SK-N-SH (cell line): Measurements from ENCODE around the gene BRD3. TPM values are rescaled to one million over a fixed set of nuclear protein-coding genes. Genes with fewer than 3 reads are reported as not detected.

Experiments
- CTCF ChIA-PET: fragments of 300-600, 350-600 bp; formaldehyde crosslinking; extraction: SDS; loops from one replicate; lab custom pipeline; 2021; lab: Yijun Ruan, JAX
- POLR2A ChIA-PET: fragments of 350-600 bp; sonication (Branson Sonifier 250); formaldehyde crosslinking; extraction: SDS; loops from one replicate; lab custom pipeline; 2020; ENCODE audit warnings: antibody characterized with exemption, inconsistent platforms; lab: Yijun Ruan, JAX
- DNase-seq: peaks from one replicate; pipeline ENCODE4 v3.0.0; 2012
- H2AFZ ChIP-seq: fragments of 200-600 bp; sonication (generic); 2 replicates; pipeline ENCODE4 v1.8.1; 2016; ENCODE audit warnings: antibody characterized with exemption, mild to moderate bottlenecking, low read depth
- H3F3A ChIP-seq: fragments of 200-600 bp; sonication (generic); replicated peaks from 2 replicates; pipeline ENCODE3; 2016; ENCODE audit warnings: antibody characterized with exemption, mild to moderate bottlenecking; ENCODE audit not compliant: insufficient read depth
- H3K27ac ChIP-seq, 2 experiments: fragments of 200-500 bp in 1 of 2; fragments of 200-600 bp in 1 of 2; sonication (Bioruptor generic) in 1 of 2; sonication (generic), shearing (Covaris generic) in 1 of 2; 2 replicates each; pipeline versions ENCODE4 v1.5.1 to v1.6.1; 2014 to 2016; ENCODE audit warnings: low read depth in 2 of 2, inconsistent platforms in 1 of 2, low read length in 1 of 2, mild to moderate bottlenecking in 1 of 2, mixed read lengths in 1 of 2
- H3K27me3 ChIP-seq: fragments of 200-600 bp; sonication (generic), shearing (Covaris generic); 2 replicates; pipeline ENCODE4 v1.6.1; 2016; ENCODE audit warnings: mixed run types; ENCODE audit not compliant: insufficient read depth
- H3K36me3 ChIP-seq, 2 experiments: fragments of 200-500 bp in 1 of 2; fragments of 200-600 bp in 1 of 2; sonication (Bioruptor generic) in 1 of 2; sonication (generic) in 1 of 2; replicated peaks in 1 of 2; 2 replicates each; pipeline versions ENCODE3 to v1.5.1; 2014 to 2016; ENCODE audit warnings: low read length in 1 of 2, mild to moderate bottlenecking in 1 of 2; ENCODE audit not compliant: insufficient read depth in 2 of 2, control insufficient read depth in 1 of 2
- H3K4me1 ChIP-seq, 2 experiments: fragments of 200-500 bp in 1 of 2; fragments of 200-600 bp in 1 of 2; sonication (Bioruptor generic) in 1 of 2; sonication (generic), shearing (Covaris generic) in 1 of 2; 2 replicates each; pipeline versions ENCODE4 v1.5.1 to v1.6.1; 2014 to 2016; ENCODE audit warnings: low read depth in 1 of 2, low read length in 1 of 2, mixed run types in 1 of 2; ENCODE audit not compliant: insufficient read depth in 2 of 2, control insufficient read depth in 1 of 2
- H3K4me2 ChIP-seq: fragments of 200-600 bp; sonication (generic), shearing (Covaris generic); 2 replicates; pipeline ENCODE4 v1.6.1; 2017; ENCODE audit warnings: mixed run types
- H3K4me3 ChIP-seq, 2 experiments: fragments of 200-500 bp in 1 of 2; fragments of 200-600 bp in 1 of 2; sonication (Bioruptor generic) in 1 of 2; sonication (generic), shearing (Covaris generic) in 1 of 2; 2 replicates each; pipeline versions ENCODE4 v1.5.1 to v1.8.1; 2014 to 2016; ENCODE audit warnings: low read depth in 2 of 2, inconsistent platforms in 1 of 2, low read length in 1 of 2, mild to moderate bottlenecking in 1 of 2, mixed read lengths in 1 of 2, moderate library complexity in 1 of 2
- H3K79me2 ChIP-seq: fragments of 200-600 bp; sonication (generic); 2 replicates; pipeline ENCODE4 v1.8.1; 2017; ENCODE audit warnings: mild to moderate bottlenecking; ENCODE audit not compliant: insufficient read depth
- H3K9ac ChIP-seq: fragments of 200-600 bp; sonication (generic); 2 replicates; pipeline ENCODE4 v1.6.1; 2017; ENCODE audit warnings: mixed run types
- H3K9me2 ChIP-seq: fragments of 200-600 bp; sonication (generic); 2 replicates; pipeline ENCODE4 v1.6.1; 2017; ENCODE audit warnings: mixed run types
- H3K9me3 ChIP-seq: fragments of 200-600 bp; sonication (generic); 2 replicates; pipeline ENCODE4 v1.6.1; 2017; ENCODE audit warnings: mixed run types, mild to moderate bottlenecking, moderate library complexity
- H4K20me1 ChIP-seq: fragments of 200-600 bp; sonication (generic); 2 replicates; pipeline ENCODE4 v1.6.1; 2017; ENCODE audit warnings: mild to moderate bottlenecking, mixed run types; ENCODE audit not compliant: insufficient read depth
- CHD2 ChIP-seq: fragments of 150-350 bp; IDR thresholded peaks from 2 replicates; pipeline ENCODE4 v1.6.1; 2018; ENCODE audit warnings: low read length; ENCODE audit not compliant: partially characterized antibody
- EP300 ChIP-seq, 2 experiments: IDR thresholded peaks; 2 replicates each; pipeline versions ENCODE4 v1.4.0 to v1.6.1; 2012; ENCODE audit warnings: borderline replicate concordance in 1 of 2, low read depth in 1 of 2, low read length in 1 of 2
- GABPA ChIP-seq: IDR thresholded peaks from 2 replicates; pipeline ENCODE4 v1.4.0; 2012; ENCODE audit warnings: low read depth, mild to moderate bottlenecking
- GATA2 ChIP-seq: sonication (generic); formaldehyde crosslinking; IDR thresholded peaks from 2 replicates; pipeline ENCODE4 v1.5.0; 2020; ENCODE audit warnings: mild to moderate bottlenecking, missing genetic modification reagents
- MEF2A ChIP-seq: IDR thresholded peaks from 2 replicates; pipeline ENCODE4 v1.4.0; 2012; ENCODE audit warnings: low read depth, borderline replicate concordance
- NRF1 ChIP-seq: IDR thresholded peaks from 2 replicates; pipeline ENCODE4 v1.6.1; 2012; ENCODE audit warnings: low read depth, mild to moderate bottlenecking, low read length
- POLR2AphosphoS5 ChIP-seq: IDR thresholded peaks from 2 replicates; pipeline ENCODE4 v1.6.1; 2012; ENCODE audit warnings: low read depth, low read length
- SIN3A ChIP-seq: IDR thresholded peaks from 2 replicates; pipeline ENCODE4 v1.6.1; 2012; ENCODE audit warnings: low read depth, mild to moderate bottlenecking, low read length, moderate library complexity, borderline replicate concordance
- SMC3 ChIP-seq: IDR thresholded peaks from 2 replicates; pipeline ENCODE4 v1.6.1; 2012; ENCODE audit warnings: low read depth, low read length, improper control_type of control experiment
- USF1 ChIP-seq: IDR thresholded peaks from 2 replicates; pipeline ENCODE4 v1.4.0; 2012; ENCODE audit warnings: low read depth, borderline replicate concordance
- WGBS: methylation state at CpG from one replicate; pipeline ENCODE4 v1.1.6; 2017; ENCODE audit warnings: low lambda C conversion rate; 5-methylcytosine and 5-hydroxymethylcytosine counted together
- polyA plus RNA-seq, 3 experiments: library from polyadenylated mRNA; depleted of rRNA; stranded (reverse); fragments of >200 nt; gene quantifications; 2 replicates each; pipeline ENCODE4 v1.2.3, GENCODE V29; 2012
- TF ChIP-seq, protein P1 (sequence below): fragments of 150-350 bp; IDR thresholded peaks from 2 replicates; pipeline ENCODE4 v1.6.1; 2017; ENCODE audit warnings: antibody characterized with exemption, low read length, low read depth, borderline replicate concordance

BRD3 gene
- polyA plus RNA-seq, 1 of the 3 experiments (the other 2 are of a cell fraction), result 11.4 TPM

DNA sequence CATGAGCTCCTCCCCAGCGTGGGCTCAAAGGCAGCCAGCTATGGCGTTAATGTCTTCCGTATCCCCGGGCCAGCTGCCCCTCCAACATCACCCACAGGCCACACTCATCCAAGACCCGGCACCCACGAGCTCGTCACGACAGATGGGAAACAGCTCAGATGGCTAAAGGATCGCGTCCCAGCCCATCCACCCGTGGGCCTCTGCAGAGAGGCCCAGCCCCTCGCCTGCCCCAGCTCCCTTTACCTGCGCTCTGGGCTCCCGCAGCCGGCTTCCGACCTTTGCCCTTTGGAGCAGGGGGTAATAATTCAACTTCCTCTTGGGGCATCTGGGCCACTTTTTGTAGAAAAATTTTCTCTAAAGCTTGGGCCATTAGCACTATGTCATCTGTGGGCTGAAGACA is 16.5 kb downstream of the BRD3 start:
- H3K79me2 ChIP-seq, result peaks cover 31% of the 10 kb centered on the region
- no peak overlapping the region for H2AFZ ChIP-seq
- H3K36me3 ChIP-seq, result peaks cover 0 to 65% of the 10 kb centered on the region in 2 experiments
- no peak overlapping the region for H3K4me3 ChIP-seq
- peaks cover 2 to 17% of the 10 kb centered on the region in 2 experiments; a peak in 2 of 4 replicates for H3K4me1 ChIP-seq
- H4K20me1 ChIP-seq, result peaks cover 30% of the 10 kb centered on the region
- H3K27me3 ChIP-seq, result no peaks in the 10 kb centered on the region
- CTCF ChIA-PET, result interaction anchor here (1.4 kb wide), 1 partner anchor 11 kb away, joined by 6 read pairs; no protein-coding TSS in a partner anchor
- no peaks in the 10 kb centered on the region for H3F3A ChIP-seq
- H3K4me2 ChIP-seq, result no peak overlapping the region
- no peaks in the 10 kb centered on the region for H3K9me2 ChIP-seq
- no peak overlapping the region for H3K9ac ChIP-seq
- no peak for DNase-seq
- no peaks in the 10 kb centered on the region for H3K9me3 ChIP-seq
- WGBS, result 98% methylated on average over 16 of the region's 16 CpGs
- POLR2A ChIA-PET, result no interaction called here
- H3K27ac ChIP-seq, result no peak overlapping the region
- TF ChIP-seq USF1, result no peak
- no peak for TF ChIP-seq SMC3
- TF ChIP-seq SIN3A, result no peak
- TF ChIP-seq EP300 (IDR thresholded peaks at IDR 0.05; ENCODE audit: borderline replicate concordance in 1 of 2, low read depth in 1 of 2, low read length in 1 of 2), result no peak
- TF ChIP-seq GATA2 (CRISPR knock-in tag), result no peak

DNA sequence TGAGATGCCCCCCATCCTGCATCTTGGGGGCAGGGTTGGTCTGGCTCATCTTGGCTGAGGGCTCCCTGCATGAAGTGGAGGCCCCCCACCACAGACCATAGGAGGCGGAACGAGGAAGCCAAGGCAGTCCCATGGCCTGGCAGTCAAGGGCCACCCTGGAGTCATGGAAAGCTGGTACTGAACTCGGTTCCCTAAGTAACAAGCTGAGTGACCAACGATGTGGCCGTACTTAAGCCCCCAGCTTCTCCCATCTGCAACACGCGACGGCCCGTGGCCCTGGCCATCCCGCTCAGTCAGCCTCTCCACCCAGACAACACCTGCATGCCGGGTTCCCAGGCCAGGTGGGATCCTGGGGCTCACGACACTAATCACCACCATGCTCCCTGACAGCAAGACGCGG is 17.1 kb downstream of the BRD3 start:
- H3K9ac ChIP-seq, result no peak overlapping the region
- ChIA-PET POLR2A (no interaction called here), CTCF (no interaction called here)
- peaks cover 0 to 71% of the 10 kb centered on the region in 2 experiments for H3K36me3 ChIP-seq
- no peak overlapping the region for H3K4me3 ChIP-seq
- no peak overlapping the region for H3K27ac ChIP-seq
- no peak overlapping the region for H2AFZ ChIP-seq
- no peak for DNase-seq
- no peak overlapping the region for H3K4me2 ChIP-seq
- no peaks in the 10 kb centered on the region for H3K9me2 ChIP-seq
- H3K4me1 ChIP-seq, result peaks cover 0 to 11% of the 10 kb centered on the region in 2 experiments; a peak in 1 of 4 replicates
- H3K79me2 ChIP-seq, result peaks cover 25% of the 10 kb centered on the region
- H3K27me3 ChIP-seq, result no peaks in the 10 kb centered on the region
- no peaks in the 10 kb centered on the region for H3K9me3 ChIP-seq
- peaks cover 24% of the 10 kb centered on the region for H4K20me1 ChIP-seq
- TF ChIP-seq, protein P1, sequence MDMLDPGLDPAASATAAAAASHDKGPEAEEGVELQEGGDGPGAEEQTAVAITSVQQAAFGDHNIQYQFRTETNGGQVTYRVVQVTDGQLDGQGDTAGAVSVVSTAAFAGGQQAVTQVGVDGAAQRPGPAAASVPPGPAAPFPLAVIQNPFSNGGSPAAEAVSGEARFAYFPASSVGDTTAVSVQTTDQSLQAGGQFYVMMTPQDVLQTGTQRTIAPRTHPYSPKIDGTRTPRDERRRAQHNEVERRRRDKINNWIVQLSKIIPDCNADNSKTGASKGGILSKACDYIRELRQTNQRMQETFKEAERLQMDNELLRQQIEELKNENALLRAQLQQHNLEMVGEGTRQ, result no peak
- TF ChIP-seq CHD2 (no peak), GABPA (no peak), MEF2A (no peak), POLR2AphosphoS5 (no peak), NRF1 (no peak)
- H3F3A ChIP-seq, result no peaks in the 10 kb centered on the region
- 97% methylated on average over 11 of the region's 14 CpGs for WGBS
